Superior temporal gyrus (tissue), 1 donor: ENCODE data around the gene IL12RB2.

Experiments used
- DNase-seq: peaks from one replicate; pipeline ENCODE4 v3.0.0-alpha.2; 2016; ENCODE audit errors: extremely low spot score

The IL12RB2 gene

DNA sequence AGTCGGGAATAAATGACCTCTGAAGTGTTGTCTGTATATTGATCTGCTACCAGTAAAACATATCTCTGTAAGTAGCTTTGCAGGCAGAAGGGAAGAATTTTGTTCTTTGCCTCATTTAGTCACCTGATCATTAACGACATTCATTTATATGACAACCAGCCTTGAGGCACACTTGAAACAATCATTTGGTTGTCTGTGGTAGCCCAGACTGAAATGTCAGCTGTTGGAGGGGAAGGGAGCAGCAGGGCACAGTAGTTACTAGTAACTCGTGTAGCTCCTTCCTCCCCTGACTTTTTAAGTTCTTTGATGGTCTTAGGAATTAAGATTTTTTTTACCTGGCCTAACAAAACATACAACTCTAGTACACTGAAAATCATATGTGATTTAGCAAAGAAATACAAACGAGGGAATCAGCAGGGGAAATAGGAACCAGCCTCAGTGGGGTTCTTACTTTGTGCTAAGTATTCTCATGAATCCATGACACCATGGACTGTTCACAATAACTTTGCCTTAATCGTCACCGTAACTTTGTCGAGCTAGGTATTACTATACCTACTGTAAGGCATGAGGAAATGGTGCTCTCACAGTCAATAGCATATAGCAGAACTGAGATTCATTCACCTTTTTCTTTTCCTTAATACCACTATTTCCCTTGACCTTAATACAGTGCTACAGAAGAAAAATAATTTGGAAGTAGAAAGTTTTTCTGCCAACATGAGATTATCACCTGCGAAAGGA is 6.4 kb downstream of the IL12RB2 start:
- DNase-seq: no peak

DNA sequence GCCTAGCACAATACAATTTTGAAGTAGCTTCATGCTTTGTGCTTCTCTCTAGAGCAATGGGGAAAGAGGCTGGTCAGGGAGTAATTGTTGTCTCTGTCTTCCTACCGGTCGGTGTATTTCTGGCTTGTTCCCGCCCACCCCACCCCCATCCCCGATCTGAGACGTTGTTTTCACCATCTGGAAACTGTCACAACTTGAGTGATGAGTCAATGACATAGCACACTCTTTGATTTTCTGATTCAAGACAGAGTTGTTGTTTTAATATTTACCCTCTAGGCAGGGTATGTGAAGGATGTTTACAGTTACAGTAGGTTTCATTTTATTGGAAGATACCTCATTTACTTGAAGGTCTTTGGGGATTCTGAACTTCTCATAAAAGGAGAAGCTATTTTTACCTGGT is 7.0 kb downstream of the IL12RB2 start:
- DNase-seq: no peak

DNA sequence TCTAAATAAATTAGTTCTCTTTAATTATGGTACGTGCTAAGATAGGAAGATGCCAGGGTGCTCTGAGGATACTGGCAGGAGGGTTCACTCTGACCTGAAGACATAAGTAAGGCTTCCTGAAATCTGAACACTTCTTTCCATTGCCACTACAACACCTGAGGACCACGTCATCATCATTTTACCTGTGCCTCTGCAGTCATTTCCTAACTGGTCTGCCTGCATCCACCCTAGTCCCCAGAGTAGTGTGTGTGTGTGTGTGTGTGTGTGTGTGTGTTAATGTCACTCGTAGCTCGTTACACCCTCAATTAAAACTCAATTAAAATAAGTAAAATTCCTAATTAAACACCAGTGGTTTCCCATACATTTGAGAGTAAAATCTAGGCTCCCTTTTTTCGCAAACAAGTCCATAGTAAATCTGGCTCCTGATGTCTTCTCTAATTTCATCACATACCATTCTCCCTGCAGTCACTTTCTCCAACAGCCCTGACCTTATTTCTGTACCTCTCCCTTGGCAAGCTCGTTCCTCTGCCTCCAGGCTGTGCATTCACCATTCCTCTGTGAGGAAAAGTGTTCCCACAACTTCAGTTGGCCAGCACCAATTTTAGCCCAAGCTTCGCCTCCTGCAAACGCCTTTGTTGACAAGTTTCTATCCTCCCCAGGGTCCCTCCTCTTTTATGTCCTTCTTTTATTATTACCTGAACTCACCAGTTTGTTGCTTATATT is 8.7 kb downstream of the IL12RB2 start:
- DNase-seq: no peak

DNA sequence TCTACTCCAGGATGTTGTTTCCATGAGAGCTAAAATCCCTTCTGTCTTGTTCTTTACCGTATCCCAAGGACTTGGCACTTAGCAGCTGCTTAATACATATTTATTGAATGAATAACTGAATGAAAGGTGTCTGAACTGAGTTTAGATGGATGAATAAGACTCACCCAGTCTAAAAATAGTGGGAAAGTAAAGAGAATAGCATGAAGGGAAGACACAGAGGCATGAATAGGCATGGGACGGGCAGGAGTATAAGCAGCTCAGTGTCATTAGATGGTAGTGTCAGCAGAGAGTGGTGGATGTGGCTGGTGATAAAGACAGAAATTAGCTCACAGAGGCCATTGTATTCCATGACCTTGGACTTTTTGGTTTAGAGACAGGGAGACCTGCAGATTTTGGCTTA is 9.2 kb downstream of the IL12RB2 start:
- DNase-seq: no peak

DNA sequence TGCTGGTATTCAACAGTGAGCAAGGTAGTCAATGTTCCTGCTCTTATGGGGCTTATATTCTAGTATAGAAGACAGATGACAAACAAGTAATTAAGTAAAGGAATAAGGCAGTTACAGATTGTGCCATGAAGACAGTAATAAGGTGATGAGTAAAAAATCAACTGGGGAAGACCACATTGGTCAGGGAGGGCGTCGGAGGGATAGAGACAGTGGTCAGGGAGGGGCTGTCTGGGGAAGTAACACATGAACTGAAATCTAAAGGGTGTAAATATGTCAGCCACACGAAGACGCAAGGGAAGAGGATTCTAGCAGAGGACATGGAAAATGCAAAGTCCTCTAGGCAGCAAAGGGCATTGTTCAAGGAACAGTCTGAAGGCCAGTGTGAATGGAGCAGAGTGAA is 10.1 kb downstream of the IL12RB2 start:
- DNase-seq: no peak

DNA sequence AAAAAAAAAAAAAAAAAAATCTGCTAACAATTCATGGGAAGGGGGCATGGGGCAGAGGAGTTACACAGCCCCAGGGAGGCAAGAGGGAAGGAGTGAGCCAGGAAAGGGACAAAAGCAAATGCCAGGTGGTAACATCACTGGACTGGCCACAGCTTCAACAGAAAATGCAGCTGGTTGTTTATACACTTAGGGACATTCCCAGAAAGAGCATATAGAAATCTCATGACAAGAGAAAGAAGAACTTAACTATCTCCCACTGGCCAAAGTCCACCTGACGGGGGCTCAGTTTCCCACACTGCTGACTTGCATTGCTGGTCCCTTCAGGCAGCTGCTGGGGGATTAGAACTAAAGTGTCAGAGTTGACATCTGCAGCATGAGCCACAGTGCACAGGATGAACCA is 14.8 kb downstream of the IL12RB2 start:
- DNase-seq: no peak

DNA sequence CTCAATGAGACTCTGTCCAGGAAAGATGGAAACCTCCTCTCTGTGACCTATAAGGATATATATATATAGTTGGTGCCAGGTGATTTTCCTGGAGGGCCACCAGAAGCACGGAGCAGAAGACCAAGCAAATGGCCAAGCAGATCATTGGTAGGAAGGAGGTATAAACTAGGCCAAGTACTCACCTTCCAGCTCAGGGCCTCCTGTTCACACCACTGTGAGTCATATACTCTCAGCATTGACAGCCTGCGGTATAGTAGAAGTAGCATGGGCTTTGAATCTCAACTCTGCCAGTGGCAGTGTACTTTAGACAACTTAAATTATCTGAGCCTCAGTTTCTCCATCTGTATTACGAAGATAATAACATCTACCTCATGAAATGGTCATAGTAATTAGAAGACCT is 15.4 kb downstream of the IL12RB2 start:
- no peak for DNase-seq

DNA sequence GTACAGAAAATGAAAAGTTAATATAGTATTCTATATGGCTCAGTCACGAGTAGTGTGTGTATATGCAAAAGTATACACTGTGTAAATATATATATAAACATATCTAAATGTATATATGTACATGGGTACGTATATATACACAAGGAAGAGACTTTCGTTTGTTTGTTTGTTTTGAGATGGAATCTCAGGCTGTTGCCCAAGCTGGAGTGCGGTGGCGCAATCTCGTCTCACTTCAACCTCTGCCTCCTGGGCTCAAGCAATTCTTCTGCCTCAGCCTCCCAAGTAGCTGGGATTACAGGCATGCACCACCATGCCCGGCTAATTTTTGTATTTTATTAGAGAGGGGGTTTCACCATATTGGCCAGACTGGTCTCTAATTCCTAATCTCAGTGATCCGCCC is 16.4 kb downstream of the IL12RB2 start:
- no peak for DNase-seq

DNA sequence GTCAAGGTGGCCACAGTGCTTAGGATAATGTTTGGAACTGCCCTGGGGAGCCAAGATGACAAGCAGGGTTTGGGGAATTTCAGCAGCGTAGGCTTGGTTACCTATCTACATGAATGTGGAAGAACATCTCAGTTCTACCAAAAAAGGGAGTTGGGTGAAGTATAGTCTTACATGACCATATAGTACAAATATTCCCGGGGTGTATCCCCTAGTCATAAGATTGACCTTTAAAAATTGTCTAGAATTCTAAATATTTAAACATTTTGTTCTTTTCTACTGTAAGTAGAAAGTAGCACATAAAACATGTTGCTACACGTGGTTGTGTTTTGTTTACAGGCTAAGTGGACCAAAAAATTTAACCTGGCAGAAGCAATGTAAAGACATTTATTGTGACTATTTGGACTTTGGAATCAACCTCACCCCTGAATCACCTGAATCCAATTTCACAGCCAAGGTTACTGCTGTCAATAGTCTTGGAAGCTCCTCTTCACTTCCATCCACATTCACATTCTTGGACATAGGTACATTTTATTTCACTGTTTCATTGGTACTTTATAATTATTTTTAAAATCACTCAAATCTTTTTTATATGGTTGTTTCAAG is 20.3 kb downstream of the IL12RB2 start:
- DNase-seq: no peak

DNA sequence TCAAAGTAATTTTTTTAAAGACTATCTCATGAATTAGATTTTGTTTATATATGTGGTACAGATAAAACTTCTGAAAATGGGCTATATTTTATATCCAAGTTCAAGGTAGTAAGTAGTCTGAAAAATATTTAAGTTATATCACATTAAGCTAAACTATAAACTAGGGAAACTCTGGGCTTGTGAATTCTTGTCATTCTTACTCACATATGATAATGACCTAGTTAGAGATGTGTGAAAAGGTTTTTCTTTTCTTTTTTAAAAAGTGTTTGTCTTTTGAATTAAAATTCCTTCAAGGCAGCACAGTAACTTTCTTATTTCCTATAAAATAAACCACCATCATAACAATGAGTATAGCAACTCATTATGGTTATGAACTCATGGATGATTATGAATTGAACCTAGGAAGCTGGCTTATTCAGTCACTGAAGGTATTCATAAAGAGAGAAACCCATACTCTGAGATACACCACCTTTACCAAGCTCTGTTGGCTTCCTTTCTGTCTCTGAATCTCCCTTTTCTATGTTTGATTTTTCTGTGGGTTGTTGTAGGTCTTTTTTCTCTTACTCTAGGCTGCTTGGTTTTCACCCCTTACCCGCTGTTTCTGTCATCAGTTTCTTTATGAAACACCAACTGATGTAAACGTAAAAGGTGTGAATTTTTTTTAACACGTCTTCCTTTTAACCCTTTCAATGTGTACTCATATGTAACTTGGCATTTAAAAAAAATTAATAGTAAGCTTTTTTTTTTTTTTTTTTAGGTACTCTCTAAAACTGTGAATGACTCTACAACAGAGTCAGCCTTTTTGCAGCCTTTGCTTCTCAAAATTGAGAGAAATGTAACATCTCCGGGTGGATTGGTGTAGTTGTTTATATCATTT is 25.2 kb downstream of the IL12RB2 start:
- no peak for DNase-seq

DNA sequence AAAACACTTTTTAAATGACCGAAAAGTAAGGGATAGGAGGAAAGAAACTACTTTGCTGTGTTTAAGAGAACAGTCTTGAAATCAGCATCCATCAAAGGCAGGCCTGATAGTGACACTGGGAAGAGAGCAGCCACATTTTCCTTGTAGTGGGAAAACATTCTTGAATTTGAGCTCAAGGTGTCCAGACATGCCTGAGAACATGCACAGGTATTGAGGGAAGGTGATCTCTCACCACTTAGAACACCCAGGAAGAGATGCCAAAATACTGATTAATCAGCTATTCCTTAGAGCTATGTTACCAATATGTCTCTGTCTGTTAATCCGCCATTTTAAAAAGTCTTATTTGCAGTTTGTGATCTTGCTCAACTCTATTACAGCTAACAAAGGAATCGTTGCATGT is 25.9 kb downstream of the IL12RB2 start:
- no peak for DNase-seq

DNA sequence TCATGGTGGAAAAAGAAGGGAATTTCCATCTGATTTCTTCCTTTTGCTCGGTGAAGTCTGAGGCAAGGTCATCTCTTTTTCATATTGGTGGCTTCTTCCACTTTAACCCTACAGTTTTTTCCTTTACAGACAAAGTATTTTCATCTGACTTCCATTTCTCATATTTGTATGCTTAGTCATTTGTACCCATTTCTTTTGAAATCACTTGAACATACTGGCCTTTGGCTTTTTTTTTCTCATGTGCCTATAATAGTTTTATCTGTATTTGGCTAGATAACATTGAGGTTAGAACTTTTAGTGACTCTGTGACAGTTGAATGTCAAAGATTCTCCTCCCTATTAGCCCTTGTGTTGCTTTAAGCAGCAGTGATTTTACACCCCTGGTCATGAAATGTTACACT is 27.7 kb downstream of the IL12RB2 start:
- no peak for DNase-seq

DNA sequence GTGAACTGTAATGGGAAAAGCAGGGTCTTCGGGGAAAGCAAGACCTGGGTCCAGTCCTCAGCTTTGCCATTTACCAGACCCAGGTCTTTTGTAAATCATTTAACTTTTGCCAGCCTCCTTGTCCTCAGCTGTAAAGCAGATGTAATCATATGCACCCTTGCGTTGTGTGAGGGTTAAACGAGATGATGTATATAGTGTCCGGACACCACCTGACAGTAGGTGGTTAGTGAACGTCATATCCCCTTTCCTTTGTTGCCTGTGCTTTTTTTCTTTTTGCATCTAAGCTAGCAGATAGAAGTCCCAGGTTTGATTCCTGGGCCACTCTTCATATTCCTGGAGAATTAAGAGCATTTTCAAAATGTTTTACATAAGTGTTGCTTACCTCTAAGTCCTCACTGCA is 28.5 kb downstream of the IL12RB2 start:
- DNase-seq: no peak

DNA sequence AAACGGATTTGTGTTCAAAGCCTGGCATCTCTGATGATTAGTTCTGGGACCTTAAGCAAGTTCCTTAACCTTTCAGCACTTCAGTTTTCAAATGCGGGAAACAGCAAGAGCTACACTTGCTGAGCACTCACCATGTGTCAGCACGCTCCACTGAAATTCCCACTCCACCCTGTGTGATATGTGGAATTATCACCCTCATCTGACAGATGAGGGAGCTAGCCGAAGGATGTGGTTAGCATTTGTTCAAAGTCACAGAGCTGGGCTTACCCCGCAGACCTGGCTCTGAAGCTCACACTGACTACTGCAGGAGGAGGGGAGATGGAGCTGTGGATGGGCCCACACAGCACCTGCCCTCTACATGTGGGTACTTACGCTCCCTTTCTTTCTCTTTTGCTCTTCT is 29.1 kb downstream of the IL12RB2 start:
- no peak for DNase-seq

DNA sequence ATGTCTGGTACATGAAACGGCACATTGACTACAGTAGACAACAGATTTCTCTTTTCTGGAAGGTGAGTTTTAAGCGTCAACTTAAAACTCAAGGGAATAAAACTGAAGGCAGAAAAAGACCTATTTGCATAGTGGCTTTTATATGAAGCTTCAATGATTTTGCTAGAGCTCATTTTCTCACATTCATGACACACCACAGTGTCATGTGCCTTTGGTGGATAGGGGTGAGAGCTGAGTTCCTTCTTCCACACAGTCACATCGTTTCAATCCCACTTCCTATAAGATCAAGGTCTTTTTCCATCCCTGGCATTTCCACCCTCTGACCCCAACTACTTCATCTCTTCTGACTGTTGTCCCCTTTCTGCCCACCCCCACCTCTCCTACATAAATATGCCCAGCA is 31.0 kb downstream of the IL12RB2 start:
- no peak for DNase-seq

DNA sequence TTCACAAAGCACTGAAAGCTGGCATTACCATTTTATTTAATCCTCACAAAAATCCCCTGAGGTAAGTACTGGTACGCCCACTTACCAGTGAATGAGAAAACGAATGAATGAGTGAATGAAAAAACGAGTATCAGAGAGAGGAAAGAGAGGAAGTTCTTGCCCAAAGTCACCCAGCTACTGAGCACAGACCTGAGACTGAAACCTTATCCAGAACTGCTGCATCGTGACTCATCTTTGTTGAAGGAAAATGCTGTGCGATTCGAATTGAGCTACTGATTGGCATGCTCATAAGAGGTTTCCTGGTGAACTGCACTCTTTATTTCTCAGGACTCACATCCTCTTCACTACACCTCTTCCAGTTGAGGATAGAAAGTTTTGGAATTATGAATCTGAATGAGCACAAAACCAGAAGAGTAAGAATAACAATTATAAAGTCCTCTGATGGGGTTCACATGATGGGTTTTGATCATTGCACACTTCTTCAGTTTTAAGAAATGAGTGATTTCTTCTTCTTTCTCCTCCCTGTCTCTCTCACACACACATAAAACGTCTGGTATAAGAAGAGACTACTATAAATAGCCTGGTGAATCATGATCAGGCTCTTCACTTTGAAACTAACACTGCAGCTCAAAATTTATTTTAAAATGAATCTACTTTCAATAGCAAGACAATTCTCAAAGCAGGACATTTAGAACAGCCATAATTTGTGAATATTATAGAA is 32.1 kb downstream of the IL12RB2 start:
- peak; percentile 50 for DNase-seq

DNA sequence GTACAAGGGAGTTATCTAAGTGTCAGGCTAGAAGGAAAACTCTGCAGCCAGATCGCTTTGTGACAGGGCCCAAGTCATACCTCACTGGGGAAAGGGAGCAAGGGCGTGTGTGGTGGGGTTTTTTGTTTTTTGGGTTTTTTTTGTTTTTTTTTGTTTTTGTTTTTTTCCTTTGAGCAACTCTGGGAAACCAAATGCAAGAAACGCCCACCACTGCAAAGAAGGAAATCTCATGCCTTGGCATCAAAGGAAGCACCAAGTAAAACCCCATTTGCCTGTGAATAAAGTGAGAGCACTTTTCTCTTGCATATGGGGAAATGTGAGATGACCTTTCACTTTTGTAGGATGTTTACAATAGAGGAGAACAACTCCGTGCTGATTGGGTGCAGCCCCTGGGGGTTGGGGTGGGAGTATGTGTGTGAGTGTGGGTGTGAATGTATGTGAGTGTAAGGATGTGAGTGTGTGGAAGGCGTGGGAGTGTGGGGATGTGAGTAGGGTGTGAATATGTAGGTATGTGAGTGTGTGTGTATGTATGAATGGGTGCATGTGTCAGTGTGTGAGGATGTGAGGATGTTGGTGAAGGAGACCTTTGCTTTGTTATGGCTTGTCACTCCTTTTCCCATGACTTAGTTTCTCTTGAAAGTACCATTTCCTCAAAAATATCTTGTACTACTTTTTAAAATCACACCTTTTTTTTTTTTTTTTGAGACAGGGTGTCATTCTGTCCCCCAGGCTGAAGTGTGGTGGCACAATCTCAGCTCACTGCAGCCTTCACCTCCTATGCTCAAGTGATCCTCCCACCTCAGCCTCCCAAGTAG is 34.6 kb downstream of the IL12RB2 start:
- no peak for DNase-seq

DNA sequence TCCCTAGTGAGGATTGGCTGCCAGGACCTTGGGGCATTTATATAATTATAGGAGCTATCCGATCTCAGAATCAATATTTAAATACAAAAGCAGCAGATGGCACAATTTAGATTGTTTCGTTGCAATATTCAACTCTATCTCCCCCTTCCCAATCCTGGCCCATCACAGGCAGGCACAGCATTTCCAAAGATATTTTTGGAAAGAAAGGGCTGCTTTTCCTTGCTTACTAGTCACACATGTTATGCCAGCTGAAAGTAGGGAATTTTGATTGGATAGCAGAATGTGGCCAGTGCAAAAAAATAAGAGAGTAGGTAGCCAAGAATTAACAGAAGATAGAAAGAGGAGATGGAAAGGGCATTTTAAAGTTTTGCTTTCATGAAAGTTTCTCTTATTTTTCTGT is 37.9 kb downstream of the IL12RB2 start:
- DNase-seq: no peak

DNA sequence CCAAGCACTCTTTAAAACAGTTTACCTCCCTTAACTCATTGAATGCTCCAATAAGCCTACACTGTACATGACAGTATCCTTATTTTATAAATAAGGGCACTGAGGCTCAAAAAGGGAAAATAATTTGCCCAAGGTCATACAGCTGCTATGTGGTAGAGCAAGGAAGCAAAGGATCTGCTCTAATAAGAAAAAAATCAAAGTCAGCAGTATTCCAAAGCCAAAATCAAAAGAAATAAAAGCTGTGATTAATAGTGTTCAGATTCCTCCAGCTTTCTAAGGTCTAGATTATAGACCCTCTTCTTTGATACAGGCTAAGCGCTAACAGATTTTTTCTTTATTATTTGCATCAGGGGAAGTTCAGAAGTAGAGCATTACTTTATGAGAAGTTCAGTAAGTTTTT is 39.3 kb downstream of the IL12RB2 start:
- no peak for DNase-seq

DNA sequence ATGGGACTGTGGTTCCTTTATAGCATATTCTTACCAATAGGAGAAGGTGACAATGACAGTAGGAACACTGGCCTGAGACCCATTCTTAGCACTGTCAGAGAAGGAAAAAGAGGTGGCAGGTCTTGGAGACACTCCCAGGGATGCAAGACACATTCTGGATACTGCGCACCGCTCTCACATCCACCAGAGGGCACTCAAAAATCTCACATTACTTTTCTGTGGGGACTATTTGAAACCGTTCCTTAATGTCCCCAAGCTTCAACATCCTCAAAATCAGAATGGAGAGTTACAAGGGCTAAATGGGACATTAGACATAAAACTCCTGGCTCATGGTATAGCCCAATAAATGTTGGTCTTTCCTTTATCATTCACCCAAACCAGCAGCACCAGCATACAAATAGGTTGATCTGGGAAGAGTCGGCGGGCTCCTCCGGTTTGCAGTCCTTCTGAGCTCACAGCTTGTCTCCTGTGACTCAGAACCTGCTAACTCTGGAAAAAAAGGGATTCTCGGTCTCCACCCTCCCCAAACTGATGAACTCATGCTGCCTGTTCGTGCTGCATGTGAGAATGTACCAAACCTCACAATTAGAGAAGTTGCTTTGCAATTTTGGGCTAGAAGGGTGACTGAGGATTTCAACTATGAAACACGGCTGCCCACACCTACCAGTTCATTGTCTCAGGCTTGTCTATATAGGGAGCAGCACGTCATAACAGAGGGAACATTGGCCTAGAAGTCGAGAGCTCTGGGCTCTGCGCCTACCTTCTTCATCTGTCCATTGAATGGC is 40.2 kb downstream of the IL12RB2 start:
- DNase-seq: peak; percentile 82
